H1 (cell line): Measurements from ENCODE around the gene ELOF1. TPM values are rescaled to one million over a fixed set of nuclear protein-coding genes. Genes with fewer than 3 reads are reported as not detected.

ENCODE experiments used
- ASH2L ChIP-seq: fragments of 200-600, 300-600 bp; sonication (generic); IDR thresholded peaks from one replicate; pipeline ENCODE4 v1.7.1; 2017; ENCODE audit warnings: low read length
- ATF3 ChIP-seq: IDR thresholded peaks from 2 replicates; pipeline ENCODE4 v1.6.1; 2011; ENCODE audit warnings: low read depth, mild to moderate bottlenecking, low read length; ENCODE audit not compliant: insufficient read depth
- CBX5 ChIP-seq: fragments of 300-800, 300-1000 bp; sonication (generic); IDR thresholded peaks from 2 replicates; pipeline ENCODE4 v1.7.1; 2016; ENCODE audit warnings: antibody characterized with exemption, low read length, low read depth
- CEBPB ChIP-seq: IDR thresholded peaks from 2 replicates; pipeline ENCODE4 v1.6.1; 2012; ENCODE audit warnings: low read depth, low read length
- CREB1 ChIP-seq: IDR thresholded peaks from 2 replicates; pipeline ENCODE4 v1.6.1; 2012; ENCODE audit warnings: inconsistent platforms
- EGR1 ChIP-seq: IDR thresholded peaks from 2 replicates; pipeline ENCODE4 v1.6.1; 2011; ENCODE audit warnings: low read depth, low read length, borderline replicate concordance
- EP300 ChIP-seq, 2 experiments: IDR thresholded peaks; 1 replicate in 1 of 2; 2 replicates in 1 of 2; pipeline ENCODE4 v1.6.1; 2011 to 2012; ENCODE audit warnings: low read depth in 2 of 2, low read length in 2 of 2, mild to moderate bottlenecking in 2 of 2, borderline replicate concordance in 1 of 2, inconsistent platforms in 1 of 2, moderate library complexity in 1 of 2
- GABPA ChIP-seq: IDR thresholded peaks from 2 replicates; pipeline ENCODE4 v1.6.1; 2011; ENCODE audit warnings: mild to moderate bottlenecking, low read length, moderate library complexity, borderline replicate concordance; ENCODE audit not compliant: insufficient read depth
- GTF2F1 ChIP-seq: IDR thresholded peaks from 2 replicates; pipeline ENCODE4 v1.6.1; 2012; ENCODE audit warnings: low read depth, low read length, improper control_type of control experiment, borderline replicate concordance
- HDAC2 ChIP-seq, 2 experiments: fragments of 300-600 bp in 1 of 2; sonication (generic) in 1 of 2; IDR thresholded peaks; 2 replicates each; pipeline ENCODE4 v1.6.1; 2011 to 2012; ENCODE audit warnings: low read depth in 2 of 2, low read length in 2 of 2, mild to moderate bottlenecking in 2 of 2, moderate library complexity in 2 of 2, borderline replicate concordance in 1 of 2, inconsistent platforms in 1 of 2
- JUN ChIP-seq: IDR thresholded peaks from 2 replicates; pipeline ENCODE4 v1.6.1; 2011; ENCODE audit warnings: low read depth, mild to moderate bottlenecking, improper control_type of control experiment, low read length
- JUND ChIP-seq: IDR thresholded peaks from 2 replicates; pipeline ENCODE4 v1.6.1; 2011; ENCODE audit warnings: mild to moderate bottlenecking, improper control_type of control experiment, low read length
- POLR2A ChIP-seq, 2 experiments: IDR thresholded peaks; 1 replicate in 1 of 2; 2 replicates in 1 of 2; pipeline ENCODE4 v1.6.1; 2011; ENCODE audit warnings: low read depth in 2 of 2, low read length in 2 of 2, mild to moderate bottlenecking in 2 of 2; ENCODE audit errors: control extremely low read depth in 1 of 2
- POU5F1 ChIP-seq: IDR thresholded peaks from 2 replicates; pipeline ENCODE4 v1.6.1; 2011; ENCODE audit warnings: low read depth, mild to moderate bottlenecking, low read length, moderate library complexity
- RAD21 ChIP-seq, 2 experiments: IDR thresholded peaks in 1 of 2; conservative IDR thresholded peaks in 1 of 2; 2 replicates each; pipeline ENCODE4 v1.6.1; 2011; ENCODE audit warnings: low read depth in 2 of 2, low read length in 2 of 2, improper control_type of control experiment in 1 of 2, inconsistent platforms in 1 of 2, mild to moderate bottlenecking in 1 of 2, moderate library complexity in 1 of 2
- RNF2 ChIP-seq: fragments of 200-900, 300-1000 bp; sonication (generic); IDR thresholded peaks from 2 replicates; pipeline ENCODE4 v1.7.1; 2016; ENCODE audit warnings: borderline replicate concordance, low read depth, mild to moderate bottlenecking, antibody characterized with exemption, low read length; ENCODE audit not compliant: poor library complexity, severe bottlenecking; ENCODE audit errors: missing control alignments
- RXRA ChIP-seq: IDR thresholded peaks from 2 replicates; pipeline ENCODE4 v1.6.1; 2011; ENCODE audit warnings: low read depth, mild to moderate bottlenecking, low read length, moderate library complexity; ENCODE audit not compliant: insufficient read depth
- SAP30 ChIP-seq: fragments of 300-600 bp; sonication (generic); IDR thresholded peaks from 2 replicates; pipeline ENCODE4 v1.7.1; 2012; ENCODE audit warnings: low read length, moderate library complexity, mild to moderate bottlenecking, inconsistent platforms; ENCODE audit not compliant: insufficient read depth, insufficient replicate concordance
- SIRT6 ChIP-seq: IDR thresholded peaks from one replicate; pipeline ENCODE4 v1.7.1; 2012; ENCODE audit warnings: low read length, inconsistent platforms
- SRF ChIP-seq: IDR thresholded peaks from 2 replicates; pipeline ENCODE4 v1.6.1; 2011; ENCODE audit warnings: mild to moderate bottlenecking, low read depth, low read length, moderate library complexity
- SUZ12 ChIP-seq: fragments of 200-600 bp; sonication (generic); IDR thresholded peaks from 2 replicates; pipeline ENCODE4 v1.6.1; 2012; ENCODE audit warnings: mild to moderate bottlenecking, inconsistent platforms, low read length, moderate library complexity, mixed read lengths
- TBP ChIP-seq: IDR thresholded peaks from 2 replicates; pipeline ENCODE4 v1.6.1; 2011; ENCODE audit warnings: low read depth, low read length, improper control_type of control experiment
- TEAD4 ChIP-seq: IDR thresholded peaks from 2 replicates; pipeline ENCODE4 v1.6.1; 2012; ENCODE audit warnings: low read depth, low read length, inconsistent platforms, mixed read lengths
- polyA plus RNA-seq, 7 experiments: library from polyadenylated mRNA; depleted of rRNA in 3 of 7; stranded (reverse) in 5 of 7; unstranded in 2 of 7; fragments of >200 nt in 5 of 7; fragments of 200-250 nt in 2 of 7; gene quantifications; 1 replicate in 5 of 7; 2 replicates in 1 of 7; 4 replicates in 1 of 7; pipeline versions ENCODE4 v1.2.1 to v1.2.3, GENCODE V29; 2011 to 2013; ENCODE audit warnings: missing spikeins in 2 of 7, mixed read lengths in 2 of 7
- total RNA-seq: library from RNA; stranded (reverse); fragmentation: NEBNext Ultra II Directional; extraction: Animal tissue kit (Norgen Biotek cat#: 25700); gene quantifications from 2 replicates; pipeline ENCODE4 v1.2.1, GENCODE V29; 2021
- TF ChIP-seq, protein P1 (sequence below): IDR thresholded peaks from 2 replicates; pipeline ENCODE4 v1.6.1; 2012; ENCODE audit warnings: inconsistent platforms

Gene ELOF1
- total and polyA plus RNA-seq, 2 of the 8 experiments (the other 6 are each of a cell fraction or from before 2014, with no cell fraction given), result 84.2 to 101 TPM

DNA sequence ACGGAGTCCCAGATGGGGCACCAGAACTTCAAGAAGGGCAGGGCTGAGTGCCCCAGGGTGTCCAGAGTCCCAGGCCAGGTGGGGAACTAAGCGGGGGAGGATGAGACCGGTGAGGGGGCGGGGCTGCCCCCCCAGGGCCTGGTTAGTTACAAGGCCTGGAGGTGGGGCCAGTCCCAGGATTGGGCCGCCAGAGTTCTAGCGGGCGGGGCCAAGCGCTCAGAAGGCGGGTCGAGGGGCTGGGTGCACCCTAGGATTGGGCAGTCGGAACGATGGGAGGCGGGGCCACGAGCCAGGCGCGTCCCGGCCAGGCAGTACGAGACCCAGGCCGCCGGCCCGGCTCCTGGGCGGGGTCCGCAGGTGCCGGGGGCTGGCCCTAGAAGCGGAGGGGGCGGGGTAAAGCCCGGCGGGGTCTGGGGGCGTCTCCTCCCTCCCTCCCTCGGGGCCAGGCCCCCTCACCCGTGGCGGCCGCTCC, 54.0 kb downstream of the ELOF1 start (continued):
- TF ChIP-seq TEAD4 (no peak), GTF2F1 (no peak), SAP30 (no peak), SIRT6 (no peak), GABPA (no peak), RNF2 (no peak), CREB1 (no peak), RXRA (no peak), ASH2L (no peak), RAD21 (IDR thresholded peaks at IDR 0.05 in 1 of 2, conservative IDR thresholded peaks at IDR 0.05 in 1 of 2; ENCODE audit: low read depth in 2 of 2, low read length in 2 of 2) (no peak), JUND (no peak), EP300 (IDR thresholded peaks at IDR 0.05; ENCODE audit: borderline replicate concordance in 1 of 2, low read depth in 2 of 2, low read length in 2 of 2) (peak in 1 of 2 experiments; percentile 11; a peak in 1 of 3 replicates), TBP (no peak), CEBPB (no peak), CBX5 (no peak), ATF3 (no peak), SRF (no peak), POLR2A (IDR thresholded peaks at IDR 0.05; ENCODE audit: control extremely low read depth in 1 of 2, low read depth in 2 of 2, low read length in 2 of 2) (peak in 1 of 2 experiments; percentile 94; a peak in 2 of 3 replicates), EGR1 (peak; percentile 88; the same call in 1 of the 2 replicates), SUZ12 (no peak), JUN (no peak), POU5F1 (no peak), HDAC2 (IDR thresholded peaks at IDR 0.05; ENCODE audit: borderline replicate concordance in 1 of 2, low read depth in 2 of 2, low read length in 2 of 2) (no peak)
- TF ChIP-seq, protein P1, sequence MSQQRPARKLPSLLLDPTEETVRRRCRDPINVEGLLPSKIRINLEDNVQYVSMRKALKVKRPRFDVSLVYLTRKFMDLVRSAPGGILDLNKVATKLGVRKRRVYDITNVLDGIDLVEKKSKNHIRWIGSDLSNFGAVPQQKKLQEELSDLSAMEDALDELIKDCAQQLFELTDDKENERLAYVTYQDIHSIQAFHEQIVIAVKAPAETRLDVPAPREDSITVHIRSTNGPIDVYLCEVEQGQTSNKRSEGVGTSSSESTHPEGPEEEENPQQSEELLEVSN, result no peak
